Gastroesophageal sphincter (tissue), 4 donors: ENCODE results near the gene DDX28. TPM values are rescaled to one million over a fixed set of nuclear protein-coding genes. Genes with fewer than 3 reads are reported as not detected.
A peak's percentile ranks its signal among the peaks of the same experiment; 100 is the strongest.

Source experiments
- ATAC-seq: fragments of 150-250 bp; one replicate; pipeline ENCODE4 v1.9.1; 2016; ENCODE audit warnings: mild to moderate bottlenecking, moderate library complexity
- H3K27ac ChIP-seq, 4 donors: fragments of 200-600 bp; sonication (generic) in 3 of 4; 1 replicate in 3 of 4; 2 replicates in 1 of 4; pipeline ENCODE4 v1.5.1; 2016 to 2019
- H3K27me3 ChIP-seq: fragments of 200-600 bp; sonication (generic); one replicate; pipeline ENCODE4 v1.5.1; 2019
- H3K36me3 ChIP-seq, 2 donors: fragments of 200-600 bp; sonication (generic); one replicate each; pipeline ENCODE4 v1.5.1; 2019; ENCODE audit warnings: control low read depth in 1 of 2
- H3K4me1 ChIP-seq, 3 donors: fragments of 200-600 bp; sonication (generic); 1 replicate in 2 of 3; 2 replicates in 1 of 3; pipeline ENCODE4 v1.5.1; 2016 to 2019; ENCODE audit warnings: control low read depth in 2 of 3
- H3K4me3 ChIP-seq, 2 donors: fragments of 200-600 bp; sonication (generic); one replicate each; pipeline ENCODE4 v1.5.1; 2019; ENCODE audit warnings: mild to moderate bottlenecking in 1 of 2, moderate library complexity in 1 of 2
- H3K9me3 ChIP-seq, 3 donors: fragments of 200-600 bp; sonication (generic); one replicate each; pipeline ENCODE4 v1.5.1; 2017 to 2019; ENCODE audit warnings: control low read depth in 2 of 3
- EP300 ChIP-seq: sonication (generic); formaldehyde crosslinking; IDR thresholded peaks from one replicate; pipeline ENCODE4 v1.6.1; 2017; ENCODE audit warnings: antibody characterized with exemption, mild to moderate bottlenecking
- POLR2A ChIP-seq, 2 donors: fragments of 450-650 bp; IDR thresholded peaks; one replicate each; pipeline ENCODE4 v1.6.1; 2017; ENCODE audit warnings: antibody characterized with exemption in 2 of 2, mild to moderate bottlenecking in 2 of 2, moderate library complexity in 1 of 2
- POLR2AphosphoS5 ChIP-seq: sonication (generic); formaldehyde crosslinking; IDR thresholded peaks from one replicate; pipeline ENCODE4 v1.6.1; 2017; ENCODE audit warnings: antibody characterized with exemption
- WGBS, 2 donors: methylation state at CpG; one replicate each; pipeline ENCODE4 v1.1.5; 2018; ENCODE audit warnings: low coverage in 1 of 2; 5-methylcytosine and 5-hydroxymethylcytosine counted together
- total RNA-seq, 4 donors: library from RNA; depleted of rRNA; stranded (reverse); fragments of >200 nt; gene quantifications; one replicate each; pipeline ENCODE4 v1.1.0, GENCODE V29; 2016
- TF ChIP-seq, protein P1 (sequence below), 4 experiments: fragments of 200-600 bp in 2 of 4; fragments of 450-650 bp in 2 of 4; sonication (generic) in 1 of 4; IDR thresholded peaks; one replicate each; pipeline ENCODE4 v1.5.1; 2017 to 2019; ENCODE audit warnings: antibody characterized with exemption in 4 of 4, mild to moderate bottlenecking in 2 of 4, moderate library complexity in 2 of 4

Gene DDX28
- total RNA-seq, 4 donors from 2014 or later = 6.5 to 10.4 (median 8.0) TPM

DNA sequence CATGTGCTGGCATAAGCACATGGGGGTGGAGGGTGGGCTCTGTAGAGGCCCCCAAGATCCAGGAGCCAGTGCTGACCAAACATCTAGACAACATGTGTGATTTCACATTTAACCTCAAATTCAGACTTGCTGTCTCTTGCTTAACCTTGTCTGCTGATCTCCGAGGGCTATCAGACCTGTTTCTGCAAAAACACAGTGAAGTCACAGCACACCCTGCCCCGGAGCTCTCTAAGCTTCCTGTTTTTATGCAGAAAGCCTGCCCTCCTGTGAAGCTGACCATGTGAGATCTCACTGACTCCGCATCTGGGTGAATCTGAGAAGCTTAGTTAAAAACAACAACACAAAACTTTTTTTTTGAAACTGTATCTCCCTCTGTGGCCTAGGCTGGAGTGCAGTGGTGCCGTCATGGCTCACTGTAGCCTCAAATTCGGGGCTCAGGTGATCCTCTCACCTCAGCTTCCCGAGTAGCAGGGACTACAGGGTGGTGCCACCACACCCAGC is 17.2 kb downstream of the DDX28 start:
- Histone ChIP-seq H3K36me3 (no peaks in the 10 kb centered on the region), H3K27ac (peak overlapping the region in 3 of 4 donors; percentile 51 to 61 (median 60)), H3K4me3 (no peak overlapping the region), H3K27me3 (no peaks in the 10 kb centered on the region), H3K4me1 (no peaks in the 10 kb centered on the region), H3K9me3 (no peaks in the 10 kb centered on the region)
- 34% methylated on average over 6 of the region's 6 CpGs; no CpG with 5 or more reads in 1 of the 2 donors for WGBS, 2 donors
- TF ChIP-seq, protein P1, sequence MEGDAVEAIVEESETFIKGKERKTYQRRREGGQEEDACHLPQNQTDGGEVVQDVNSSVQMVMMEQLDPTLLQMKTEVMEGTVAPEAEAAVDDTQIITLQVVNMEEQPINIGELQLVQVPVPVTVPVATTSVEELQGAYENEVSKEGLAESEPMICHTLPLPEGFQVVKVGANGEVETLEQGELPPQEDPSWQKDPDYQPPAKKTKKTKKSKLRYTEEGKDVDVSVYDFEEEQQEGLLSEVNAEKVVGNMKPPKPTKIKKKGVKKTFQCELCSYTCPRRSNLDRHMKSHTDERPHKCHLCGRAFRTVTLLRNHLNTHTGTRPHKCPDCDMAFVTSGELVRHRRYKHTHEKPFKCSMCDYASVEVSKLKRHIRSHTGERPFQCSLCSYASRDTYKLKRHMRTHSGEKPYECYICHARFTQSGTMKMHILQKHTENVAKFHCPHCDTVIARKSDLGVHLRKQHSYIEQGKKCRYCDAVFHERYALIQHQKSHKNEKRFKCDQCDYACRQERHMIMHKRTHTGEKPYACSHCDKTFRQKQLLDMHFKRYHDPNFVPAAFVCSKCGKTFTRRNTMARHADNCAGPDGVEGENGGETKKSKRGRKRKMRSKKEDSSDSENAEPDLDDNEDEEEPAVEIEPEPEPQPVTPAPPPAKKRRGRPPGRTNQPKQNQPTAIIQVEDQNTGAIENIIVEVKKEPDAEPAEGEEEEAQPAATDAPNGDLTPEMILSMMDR (IDR thresholded peaks at IDR 0.05) = no peak
- TF ChIP-seq POLR2A (IDR thresholded peaks at IDR 0.05) (no peak), POLR2AphosphoS5 (no peak)
- ATAC-seq = peak; percentile 77

DNA sequence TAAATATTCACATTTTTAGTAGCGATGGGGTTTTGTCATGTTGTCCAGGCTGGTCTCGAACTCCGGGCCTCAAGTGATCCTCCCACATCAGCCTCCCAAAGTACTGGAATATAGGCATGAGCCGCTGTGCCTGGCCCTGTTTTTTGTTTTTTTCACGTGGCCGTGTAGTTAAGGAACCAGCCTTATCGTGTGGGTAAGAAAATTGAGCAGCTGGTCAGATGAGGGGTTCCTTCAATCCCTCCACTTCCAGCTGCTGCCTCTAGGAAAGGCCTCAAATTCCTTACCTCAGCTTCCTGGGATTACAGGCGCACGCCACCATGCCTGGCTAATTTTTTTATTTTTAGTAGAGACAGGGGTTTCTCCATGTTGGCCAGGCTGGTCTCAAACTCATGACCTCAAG is 17.8 kb downstream of the DDX28 start:
- ATAC-seq = no peak
- H3K9me3 ChIP-seq = no peaks in the 10 kb centered on the region
- H3K4me1 ChIP-seq = peaks cover 0 to 2% (median 0%) of the 10 kb centered on the region in 3 donors
- no peak overlapping the region for H3K4me3 ChIP-seq
- TF ChIP-seq, protein P1 (IDR thresholded peaks at IDR 0.05) = no peak
- TF ChIP-seq POLR2AphosphoS5 (no peak), POLR2A (IDR thresholded peaks at IDR 0.05) (no peak), EP300 (no peak)
- WGBS, 2 donors = 73% methylated on average over 9 of the region's 9 CpGs; no CpG with 5 or more reads in 1 of the 2 donors
- H3K36me3 ChIP-seq = no peaks in the 10 kb centered on the region
- H3K27me3 ChIP-seq = no peaks in the 10 kb centered on the region
- H3K27ac ChIP-seq = peak overlapping the region in 3 of 4 donors; percentile 51 to 61 (median 60)

DNA sequence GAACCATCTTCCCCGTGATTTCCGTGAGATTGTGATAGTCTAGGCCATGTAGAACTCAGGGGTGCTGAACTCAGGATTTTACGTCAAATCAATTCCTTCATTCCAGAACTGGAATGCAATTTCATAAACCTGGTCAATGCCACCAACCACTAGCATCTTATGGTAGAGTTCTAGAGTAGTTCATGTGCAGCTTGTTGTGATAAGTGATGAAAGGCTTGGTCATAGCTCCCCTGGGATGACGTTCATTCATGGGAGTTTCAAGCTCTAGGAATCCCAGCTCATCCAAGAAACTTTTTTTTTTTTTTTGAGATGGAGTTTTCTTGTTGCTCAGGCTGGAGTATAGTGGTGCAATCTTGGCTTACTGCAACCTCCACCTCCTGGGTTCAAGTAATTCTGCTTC is 20.0 kb downstream of the DDX28 start:
- ATAC-seq = no peak
- H3K9me3 ChIP-seq = no peaks in the 10 kb centered on the region
- H3K27ac ChIP-seq = no peak overlapping the region
- H3K27me3 ChIP-seq = no peaks in the 10 kb centered on the region
- no peak overlapping the region for H3K4me3 ChIP-seq
- peaks cover 0 to 7% (median 0%) of the 10 kb centered on the region in 3 donors for H3K4me1 ChIP-seq
- 84 to 89% methylated on average over 4 of the region's 4 CpGs for WGBS, 2 donors
- no peaks in the 10 kb centered on the region for H3K36me3 ChIP-seq
- TF ChIP-seq EP300 (no peak), POLR2AphosphoS5 (no peak), POLR2A (IDR thresholded peaks at IDR 0.05) (no peak)
- TF ChIP-seq, protein P1 (IDR thresholded peaks at IDR 0.05) = no peak

DNA sequence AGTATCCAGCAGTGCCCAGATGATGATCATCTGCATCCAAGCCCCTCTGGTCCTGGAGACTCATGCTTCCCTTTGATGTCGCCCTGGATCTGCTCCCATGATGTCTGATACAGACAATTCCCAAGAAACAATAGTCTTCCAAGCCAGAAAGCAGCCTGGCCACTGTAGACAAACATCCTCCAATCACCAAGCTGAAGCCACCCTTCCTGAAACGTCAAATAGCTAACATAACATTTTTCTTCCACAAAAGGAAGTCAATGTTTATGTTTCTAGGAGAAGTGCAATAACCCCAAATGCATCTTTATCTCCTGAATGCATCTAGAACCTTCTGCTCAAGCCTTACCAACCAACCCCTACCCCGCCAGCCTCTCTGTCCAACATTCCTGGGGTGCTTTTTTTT is 22.6 kb downstream of the DDX28 start:
- no peaks in the 10 kb centered on the region for H3K36me3 ChIP-seq
- H3K27me3 ChIP-seq = no peaks in the 10 kb centered on the region
- no peaks in the 10 kb centered on the region for H3K9me3 ChIP-seq
- peaks cover 0 to 7% (median 0%) of the 10 kb centered on the region in 3 donors for H3K4me1 ChIP-seq
- 29 to 48% methylated on average over 2 to 3 of the region's 3 CpGs for WGBS, 2 donors
- H3K27ac ChIP-seq = peak overlapping the region in 2 of 4 donors; percentile 8 to 47
- TF ChIP-seq, protein P1 (IDR thresholded peaks at IDR 0.05) = no peak
- TF ChIP-seq POLR2AphosphoS5 = no peak
- TF ChIP-seq EP300 = no peak
- TF ChIP-seq POLR2A (IDR thresholded peaks at IDR 0.05) = no peak
- H3K4me3 ChIP-seq = no peak overlapping the region
- ATAC-seq = no peak

DNA sequence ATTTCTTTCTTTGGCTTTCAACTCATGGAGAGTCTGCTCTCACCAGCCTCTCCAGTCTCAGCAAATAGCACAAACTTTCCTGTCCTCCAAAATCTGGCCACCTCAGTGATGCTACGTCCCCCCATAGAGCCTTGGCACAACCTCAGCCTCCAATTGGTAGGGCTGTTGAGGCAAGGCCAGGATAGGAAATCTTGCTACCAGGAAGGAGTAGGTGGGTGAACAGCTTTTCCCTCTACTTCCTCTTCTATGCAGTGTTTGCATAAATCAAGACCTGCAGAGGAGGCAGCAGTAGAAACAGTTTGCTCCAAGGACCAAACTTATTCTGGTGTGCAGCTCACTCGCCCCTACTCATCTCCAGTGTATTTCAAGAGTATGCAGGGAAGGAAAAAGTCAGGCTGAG is 23.0 kb downstream of the DDX28 start:
- Histone ChIP-seq H3K36me3 (no peaks in the 10 kb centered on the region), H3K9me3 (no peaks in the 10 kb centered on the region), H3K4me3 (no peak overlapping the region), H3K4me1 (peaks cover 0 to 7% (median 0%) of the 10 kb centered on the region in 3 donors), H3K27me3 (no peaks in the 10 kb centered on the region), H3K27ac (peak overlapping the region in 3 of 4 donors; percentile 8 to 47 (median 14))
- WGBS, 2 donors = 35 to 40% methylated on average over 1 to 2 of the region's 2 CpGs
- ATAC-seq = no peak
- TF ChIP-seq POLR2A (IDR thresholded peaks at IDR 0.05) (no peak), EP300 (no peak), POLR2AphosphoS5 (no peak)
- TF ChIP-seq, protein P1 (IDR thresholded peaks at IDR 0.05) = no peak
